Loucy (cell line): ENCODE data around the gene ZDHHC8.
A peak's percentile ranks its signal among the peaks of the same experiment; 100 is the strongest.

Experiments used
- CTCF ChIP-seq: fragments of 200-600 bp; sonication (generic); conservative IDR thresholded peaks from 2 replicates; pipeline ENCODE4 v1.5.1; 2014; ENCODE audit warnings: mild to moderate bottlenecking, antibody characterized with exemption, low read length
- EZH2phosphoT487 ChIP-seq: fragments of 200-600 bp; IDR thresholded peaks from 2 replicates; pipeline ENCODE4 v1.6.1; 2018; ENCODE audit warnings: antibody characterized with exemption, mild to moderate bottlenecking, moderate library complexity, borderline replicate concordance

DNA sequence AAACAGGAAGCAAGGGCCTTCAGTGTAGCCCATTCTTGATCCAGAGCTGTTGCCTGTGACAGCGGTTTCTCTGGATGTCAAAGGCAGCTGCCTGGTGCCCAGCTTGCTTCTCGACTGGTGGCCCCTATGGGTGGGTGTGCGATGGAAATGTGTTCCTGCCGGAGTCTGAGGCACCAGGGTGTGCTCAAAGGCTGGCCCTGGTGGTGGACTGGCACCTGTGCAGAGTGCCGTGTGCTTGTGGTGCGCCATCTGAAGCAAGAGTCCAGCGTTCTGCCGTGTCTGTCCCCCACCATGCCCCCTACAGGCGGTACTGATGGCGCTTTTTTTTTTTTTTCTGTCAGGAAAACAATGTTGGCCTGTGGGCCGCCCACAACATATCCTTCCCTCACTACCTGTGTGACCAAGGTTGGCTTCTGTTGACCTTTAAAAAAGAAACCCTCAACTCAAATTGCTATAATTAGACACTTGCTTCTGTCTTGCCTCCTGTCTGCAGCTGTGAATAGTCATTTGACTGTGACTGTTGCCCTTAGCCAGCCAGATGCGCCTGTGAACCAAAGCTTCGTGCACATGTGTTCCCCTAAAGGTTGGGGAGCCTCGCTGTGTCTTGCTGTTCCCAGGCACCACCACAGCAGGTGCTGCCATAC lies 20.4 kb upstream of the ZDHHC8 start:
- TF ChIP-seq CTCF (peak; percentile 54), EZH2phosphoT487 (no peak)
